GM12873 (cell line): ENCODE measurements around the gene PLXDC2.

ENCODE experiments used
- CTCF ChIP-seq: IDR thresholded peaks from 2 replicates; pipeline ENCODE4 v1.5.1; 2012; ENCODE audit warnings: low read depth, mild to moderate bottlenecking, moderate library complexity, low read length, control low read depth; ENCODE audit not compliant: insufficient read depth; ENCODE audit errors: missing control alignments

Gene PLXDC2

GRCh38 chr10:19817231-19817933, 1.1 kb downstream of the PLXDC2 start:
- no peak for TF ChIP-seq CTCF

- no peak for TF ChIP-seq CTCF
Observed at GRCh38 chr10:19818876-19819275, 2.6 kb downstream of the PLXDC2 start.

GRCh38 chr10:19819419-19820033, 3.3 kb downstream of the PLXDC2 start:
- peak; percentile 54 for TF ChIP-seq CTCF

GRCh38 chr10:19824381-19825342, 8.4 kb downstream of the PLXDC2 start:
- no peak for TF ChIP-seq CTCF

- no peak for TF ChIP-seq CTCF
Observed at GRCh38 chr10:19825700-19826099, 9.5 kb downstream of the PLXDC2 start.

GRCh38 chr10:19826712-19827111, 10.5 kb downstream of the PLXDC2 start:
- no peak for TF ChIP-seq CTCF
